Parathyroid adenoma (tissue), 2 donors: ENCODE results near the gene PRRT3.

Experiments
- H2AFZ ChIP-seq: fragments of 300-600 bp; sonication (generic); one replicate; pipeline ENCODE4 v1.7.0; 2017; ENCODE audit warnings: antibody characterized with exemption, mild to moderate bottlenecking
- H3K27ac ChIP-seq: fragments of 300-600 bp; sonication (generic); one replicate; pipeline ENCODE4 v1.7.0; 2017
- H3K27me3 ChIP-seq: fragments of 300-600 bp; sonication (generic); one replicate; pipeline ENCODE4 v1.7.0; 2017; ENCODE audit warnings: low read length; ENCODE audit not compliant: control insufficient read depth, insufficient read depth
- H3K36me3 ChIP-seq: fragments of 300-600 bp; sonication (generic); one replicate; pipeline ENCODE4 v1.7.0; 2017; ENCODE audit warnings: low read length; ENCODE audit not compliant: control insufficient read depth, insufficient read depth
- H3K4me1 ChIP-seq: fragments of 300-600 bp; sonication (generic); one replicate; pipeline ENCODE4 v1.7.0; 2017; ENCODE audit warnings: control low read depth
- H3K4me2 ChIP-seq: fragments of 300-600 bp; sonication (generic); one replicate; pipeline ENCODE4 v1.7.0; 2017; ENCODE audit warnings: low read length
- H3K4me3 ChIP-seq: fragments of 300-600 bp; sonication (generic); one replicate; pipeline ENCODE4 v1.7.0; 2017; ENCODE audit warnings: low read depth, low read length
- H3K79me2 ChIP-seq: fragments of 300-600 bp; sonication (generic); one replicate; pipeline ENCODE4 v1.7.0; 2017; ENCODE audit warnings: control low read depth
- H3K9ac ChIP-seq: fragments of 300-600 bp; sonication (generic); one replicate; pipeline ENCODE4 v1.7.0; 2017; ENCODE audit warnings: mild to moderate bottlenecking
- H3K9me3 ChIP-seq: fragments of 300-600 bp; sonication (generic); one replicate; pipeline ENCODE4 v1.7.0; 2017; ENCODE audit warnings: low read length; ENCODE audit not compliant: control insufficient read depth
- CTCF ChIP-seq: fragments of 300-600 bp; sonication (generic); IDR thresholded peaks from one replicate; pipeline ENCODE4 v1.7.0; 2017; ENCODE audit warnings: antibody characterized with exemption, mild to moderate bottlenecking
- donor health status: primary hyperparathyroidism.

Gene PRRT3

GRCh38 chr3:9933561-9934234 lies 18.5 kb downstream of the PRRT3 start, which contains the start of gene CRELD1:
Gene CRELD1 (plus strand): TSS chr3:9933834. CDS start chr3:9934439, 605 bp downstream.
- Histone ChIP-seq H2AFZ (peak within 1 kb of the TSS; percentile 99), H3K27ac (peak within 1 kb of the TSS; percentile 93), H3K4me1 (peaks cover 10% of the 10 kb centered on the region), H3K4me2 (peak within 1 kb of the TSS; percentile 87), H3K9me3 (no peaks in the 10 kb centered on the region), H3K27me3 (no peaks in the 10 kb centered on the region), H3K79me2 (peaks cover 9% of the 10 kb centered on the region), H3K36me3 (no peaks in the 10 kb centered on the region), H3K4me3 (peak within 1 kb of the TSS; percentile 92), H3K9ac (peak within 1 kb of the TSS; percentile 81)
- no peak for TF ChIP-seq CTCF

GRCh38 chr3:9932843-9933560 lies 19.2 kb downstream of the PRRT3 start:
- peak; percentile 85 for TF ChIP-seq CTCF
- H3K36me3 ChIP-seq, result no peaks in the 10 kb centered on the region
- peak overlapping the region; percentile 99 for H2AFZ ChIP-seq
- H3K4me1 ChIP-seq, result peaks cover 10% of the 10 kb centered on the region
- H3K9ac ChIP-seq, result no peak overlapping the region
- peak overlapping the region; percentile 93 for H3K27ac ChIP-seq
- H3K79me2 ChIP-seq, result peaks cover 9% of the 10 kb centered on the region
- H3K27me3 ChIP-seq, result no peaks in the 10 kb centered on the region
- peak overlapping the region; percentile 87 for H3K4me2 ChIP-seq
- H3K9me3 ChIP-seq, result no peaks in the 10 kb centered on the region
- H3K4me3 ChIP-seq, result peak overlapping the region; percentile 92

- H3K9ac ChIP-seq, result no peak overlapping the region
- H3K9me3 ChIP-seq, result no peaks in the 10 kb centered on the region
- peak overlapping the region; percentile 87 for H3K4me2 ChIP-seq
- no peaks in the 10 kb centered on the region for H3K27me3 ChIP-seq
- peaks cover 9% of the 10 kb centered on the region for H3K79me2 ChIP-seq
- peak overlapping the region; percentile 92 for H3K4me3 ChIP-seq
- peaks cover 10% of the 10 kb centered on the region for H3K4me1 ChIP-seq
- H3K27ac ChIP-seq, result peak overlapping the region; percentile 93
- no peaks in the 10 kb centered on the region for H3K36me3 ChIP-seq
- no peak for TF ChIP-seq CTCF
- peak overlapping the region; percentile 99 for H2AFZ ChIP-seq
Observed at GRCh38 chr3:9932535-9932842, 19.7 kb downstream of the PRRT3 start.

GRCh38 chr3:9930804-9931418 lies 21.3 kb downstream of the PRRT3 start:
- Histone ChIP-seq H3K4me2 (no peak overlapping the region), H3K27ac (no peak overlapping the region), H3K27me3 (no peaks in the 10 kb centered on the region), H3K4me3 (no peak overlapping the region), H3K9ac (no peak overlapping the region), H2AFZ (no peak overlapping the region), H3K9me3 (no peaks in the 10 kb centered on the region), H3K36me3 (no peaks in the 10 kb centered on the region), H3K4me1 (peaks cover 10% of the 10 kb centered on the region), H3K79me2 (peaks cover 9% of the 10 kb centered on the region)
- TF ChIP-seq CTCF, result no peak
